SIG-M5 (cell line): Measurements from ENCODE around the gene FKBP6.
"Not testable (repeated sequence)": the region's sequence is repeated elsewhere in the genome, so short reads cannot be mapped to it uniquely, and the experiment has no call there.

Experiments
- DNase-seq: peaks from one replicate; lab custom pipeline; 2025; lab: John Stamatoyannopoulos, UW

The FKBP6 gene

GRCh38 chr7:73327922-73328321 is at the start of gene FKBP6, which contains the start of gene TRIM50:
FKBP6 (plus strand) TSS chr7:73328161; CDS start chr7:73328429, 268 bp downstream.
TRIM50 (minus strand) TSS chr7:73328082; CDS start chr7:73324787, 3,295 bp downstream.
- not testable (repeated sequence) for DNase-seq

- not testable (repeated sequence) for DNase-seq
Measured at GRCh38 chr7:73297235-73297634, 30.7 kb upstream of the FKBP6 start.

GRCh38 chr7:73297706-73298105 is 30.3 kb upstream of the FKBP6 start:
- not testable (repeated sequence) for DNase-seq

- DNase-seq = not testable (repeated sequence)
Measured at GRCh38 chr7:73299812-73300211, 28.1 kb upstream of the FKBP6 start.

GRCh38 chr7:73301108-73301507 is 26.9 kb upstream of the FKBP6 start:
- DNase-seq = not testable (repeated sequence)

- DNase-seq = not testable (repeated sequence)
Measured at GRCh38 chr7:73302846-73303245, 25.1 kb upstream of the FKBP6 start.

- DNase-seq = no peak
Measured at GRCh38 chr7:73303546-73303945, 24.4 kb upstream of the FKBP6 start.

- no peak for DNase-seq
Measured at GRCh38 chr7:73304071-73304470, 23.9 kb upstream of the FKBP6 start.

GRCh38 chr7:73304612-73305387 is 23.2 kb upstream of the FKBP6 start:
- DNase-seq = not testable (repeated sequence)

GRCh38 chr7:73307436-73307835 is 20.5 kb upstream of the FKBP6 start:
- no peak for DNase-seq

- DNase-seq = no peak
Measured at GRCh38 chr7:73308074-73308664, 19.8 kb upstream of the FKBP6 start.

GRCh38 chr7:73308665-73309214 is 19.2 kb upstream of the FKBP6 start, which contains the start of gene NSUN5:
NSUN5 (minus strand) TSS chr7:73308826; CDS start chr7:73308790, 36 bp downstream.
- peak; percentile 29 for DNase-seq

GRCh38 chr7:73311421-73311820 is 16.5 kb upstream of the FKBP6 start:
- not testable (repeated sequence) for DNase-seq

- no peak for DNase-seq
Measured at GRCh38 chr7:73312831-73313520, 15.0 kb upstream of the FKBP6 start.

- no peak for DNase-seq
Measured at GRCh38 chr7:73313521-73313906, 14.4 kb upstream of the FKBP6 start.

- no peak for DNase-seq
Measured at GRCh38 chr7:73314271-73314670, 13.7 kb upstream of the FKBP6 start.

- DNase-seq = no peak
Measured at GRCh38 chr7:73316521-73316920, 11.4 kb upstream of the FKBP6 start.

- DNase-seq = not testable (repeated sequence)
Measured at GRCh38 chr7:73318656-73319204, 9.2 kb upstream of the FKBP6 start.

- DNase-seq = not testable (repeated sequence)
Measured at GRCh38 chr7:73319541-73319940, 8.4 kb upstream of the FKBP6 start.

GRCh38 chr7:73320009-73320408 is 8.0 kb upstream of the FKBP6 start:
- not testable (repeated sequence) for DNase-seq

GRCh38 chr7:73323434-73324080 is 4.4 kb upstream of the FKBP6 start:
- DNase-seq = not testable (repeated sequence)
